IMR-90 (cell line): ENCODE data around the gene RASGRP3. TPM values are rescaled to one million over a fixed set of nuclear protein-coding genes. Genes with fewer than 3 reads are reported as not detected.

ENCODE experiments used
- ATAC-seq: fragments of 200-7000 bp; cut with Tn5 transposase; 2 replicates; pipeline ENCODE4 v1.9.1; 2020; ENCODE audit warnings: low read depth, mild to moderate bottlenecking, moderate library complexity
- BruUV-seq: library from RNA; stranded (reverse); fragments of 400-500 nt; replicated peaks from 2 replicates; lab custom pipeline; 2021; lab: Mats Ljungman, UMichigan
- CTCF ChIA-PET: fragments of 300-600 bp; formaldehyde crosslinking; extraction: SDS; loops from one replicate; lab custom pipeline; 2021; ENCODE audit warnings: antibody characterized with exemption; lab: Yijun Ruan, JAX
- POLR2A ChIA-PET: fragments of 300-600 bp; sonication (Branson Sonifier 250); formaldehyde crosslinking; loops from one replicate; lab custom pipeline; 2022; ENCODE audit warnings: antibody characterized with exemption; ENCODE audit not compliant: unreplicated experiment; lab: Charles Lee
- DNase-seq: peaks from one replicate; pipeline ENCODE4 v3.0.0; 2013
- H2AFZ ChIP-seq: replicated peaks from 2 replicates; pipeline ENCODE3; 2013; ENCODE audit warnings: low read length, mild to moderate bottlenecking; ENCODE audit not compliant: poor library complexity
- H2AK5ac ChIP-seq: 2 replicates; pipeline ENCODE4 v1.6.1; 2013; ENCODE audit warnings: low read depth, low read length, inconsistent platforms
- H2AK9ac ChIP-seq: replicated peaks from 2 replicates; pipeline ENCODE3; 2013; ENCODE audit warnings: mild to moderate bottlenecking, low read depth, low read length, moderate library complexity; ENCODE audit not compliant: poor library complexity
- H2BK120ac ChIP-seq: 2 replicates; pipeline ENCODE4 v1.6.1; 2013; ENCODE audit warnings: low read depth, low read length, inconsistent platforms
- H2BK15ac ChIP-seq: 3 replicates; pipeline ENCODE4 v1.6.1; 2013; ENCODE audit warnings: low read depth, low read length, inconsistent platforms
- H2BK20ac ChIP-seq: 2 replicates; pipeline ENCODE4 v1.6.1; 2013; ENCODE audit warnings: low read depth, mild to moderate bottlenecking, inconsistent platforms, low read length, moderate library complexity
- H2BK5ac ChIP-seq: 2 replicates; pipeline ENCODE4 v1.6.1; 2013; ENCODE audit warnings: mild to moderate bottlenecking, low read depth, low read length, inconsistent platforms; ENCODE audit not compliant: poor library complexity, severe bottlenecking
- H3K14ac ChIP-seq: replicated peaks from 2 replicates; pipeline ENCODE4 v1.6.1; 2013; ENCODE audit warnings: low read depth, low read length, inconsistent platforms
- H3K18ac ChIP-seq: 2 replicates; pipeline ENCODE4 v1.6.1; 2013; ENCODE audit warnings: low read depth, low read length, control low read depth
- H3K23ac ChIP-seq: 2 replicates; pipeline ENCODE4 v1.6.1; 2013; ENCODE audit warnings: low read depth, low read length, inconsistent platforms
- H3K27ac ChIP-seq: 2 replicates; pipeline ENCODE4 v1.5.1; 2013; ENCODE audit warnings: mild to moderate bottlenecking, control low read depth, low read length; ENCODE audit not compliant: insufficient read depth
- H3K27me3 ChIP-seq: 2 replicates; pipeline ENCODE4 v1.6.1; 2013; ENCODE audit warnings: low read length; ENCODE audit not compliant: control insufficient read depth, insufficient read depth
- H3K36me3 ChIP-seq: 2 replicates; pipeline ENCODE4 v1.6.1; 2013; ENCODE audit warnings: low read length, mixed read lengths; ENCODE audit not compliant: control insufficient read depth, insufficient read depth
- H3K4ac ChIP-seq: 2 replicates; pipeline ENCODE4 v1.6.1; 2013; ENCODE audit warnings: low read depth, low read length, inconsistent platforms
- H3K4me1 ChIP-seq: 2 replicates; pipeline ENCODE4 v1.6.1; 2013; ENCODE audit warnings: low read length, mixed read lengths; ENCODE audit not compliant: control insufficient read depth, insufficient read depth
- H3K4me2 ChIP-seq: 2 replicates; pipeline ENCODE4 v1.6.1; 2013; ENCODE audit warnings: low read depth, mild to moderate bottlenecking, control low read depth, low read length, moderate library complexity
- H3K4me3 ChIP-seq: 2 replicates; pipeline ENCODE4 v1.5.1; 2013; ENCODE audit warnings: low read depth, mild to moderate bottlenecking, control low read depth, low read length, moderate library complexity; ENCODE audit not compliant: insufficient read depth
- H3K56ac ChIP-seq: 2 replicates; pipeline ENCODE4 v1.6.1; 2013; ENCODE audit warnings: low read length, inconsistent platforms; ENCODE audit not compliant: insufficient read depth; ENCODE audit errors: extremely low read depth
- H3K79me1 ChIP-seq, 2 experiments: 2 replicates each; pipeline ENCODE4 v1.6.1; 2013; ENCODE audit warnings: low read length in 2 of 2, inconsistent platforms in 1 of 2, low read depth in 1 of 2
- H3K9ac ChIP-seq: 2 replicates; pipeline ENCODE4 v1.6.1; 2013; ENCODE audit warnings: low read depth, low read length, control low read depth
- H3K9me1 ChIP-seq: 2 replicates; pipeline ENCODE4 v1.6.1; 2013; ENCODE audit warnings: low read length, inconsistent platforms; ENCODE audit not compliant: insufficient read depth
- H3K9me3 ChIP-seq: 2 replicates; pipeline ENCODE4 v1.6.1; 2013; ENCODE audit warnings: low read length; ENCODE audit not compliant: control insufficient read depth, insufficient read depth
- H4K20me1 ChIP-seq: 2 replicates; pipeline ENCODE4 v1.6.1; 2013; ENCODE audit warnings: low read length, inconsistent platforms; ENCODE audit not compliant: insufficient read depth
- H4K5ac ChIP-seq: 2 replicates; pipeline ENCODE4 v1.6.1; 2013; ENCODE audit warnings: mild to moderate bottlenecking, low read depth, low read length, control low read depth
- H4K8ac ChIP-seq, 2 experiments: 2 replicates each; pipeline ENCODE4 v1.6.1; 2013; ENCODE audit warnings: low read depth in 2 of 2, low read length in 2 of 2, control low read depth in 1 of 2, inconsistent platforms in 1 of 2
- H4K91ac ChIP-seq: 2 replicates; pipeline ENCODE4 v1.6.1; 2013; ENCODE audit warnings: low read depth, low read length, inconsistent platforms; ENCODE audit not compliant: insufficient read depth
- CEBPB ChIP-seq: IDR thresholded peaks from 2 replicates; pipeline ENCODE4 v1.6.1; 2012; ENCODE audit warnings: low read depth, low read length, improper control_type of control experiment
- CHD1 ChIP-seq: IDR thresholded peaks from 2 replicates; pipeline ENCODE4 v1.6.1; 2012; ENCODE audit warnings: low read depth, low read length, improper control_type of control experiment
- CTCF ChIP-seq: conservative IDR thresholded peaks from 2 replicates; pipeline ENCODE4 v1.5.1; 2012; ENCODE audit warnings: mild to moderate bottlenecking, low read depth, low read length, improper control_type of control experiment
- ELK1 ChIP-seq: fragments of 150-350 bp; IDR thresholded peaks from 2 replicates; pipeline ENCODE4 v1.6.1; 2016; ENCODE audit warnings: low read depth, mild to moderate bottlenecking, low read length, moderate library complexity, borderline replicate concordance
- FOS ChIP-seq: fragments of 150-350 bp; IDR thresholded peaks from 2 replicates; pipeline ENCODE4 v1.6.1; 2016; ENCODE audit warnings: low read depth, low read length
- MAFK ChIP-seq: IDR thresholded peaks from 2 replicates; pipeline ENCODE4 v1.6.1; 2012; ENCODE audit warnings: low read depth, low read length, improper control_type of control experiment
- MAZ ChIP-seq: IDR thresholded peaks from 2 replicates; pipeline ENCODE4 v1.6.1; 2012; ENCODE audit warnings: low read depth, mild to moderate bottlenecking, low read length, improper control_type of control experiment, moderate library complexity, borderline replicate concordance
- MXI1 ChIP-seq: IDR thresholded peaks from 2 replicates; pipeline ENCODE4 v1.6.1; 2012; ENCODE audit warnings: low read depth, mild to moderate bottlenecking, low read length, moderate library complexity, borderline replicate concordance
- NFE2L2 ChIP-seq: fragments of 150-350 bp; IDR thresholded peaks from 2 replicates; pipeline ENCODE4 v1.6.1; 2016; ENCODE audit warnings: low read depth, mild to moderate bottlenecking, low read length
- POLR2A ChIP-seq: IDR thresholded peaks from 2 replicates; pipeline ENCODE4 v1.6.1; 2012; ENCODE audit warnings: mild to moderate bottlenecking, low read depth, low read length
- RAD21 ChIP-seq: IDR thresholded peaks from 2 replicates; pipeline ENCODE4 v1.6.1; 2012; ENCODE audit warnings: low read length, improper control_type of control experiment
- RCOR1 ChIP-seq: IDR thresholded peaks from 2 replicates; pipeline ENCODE4 v1.6.1; 2012; ENCODE audit warnings: mild to moderate bottlenecking, low read length, improper control_type of control experiment; ENCODE audit not compliant: insufficient replicate concordance
- RFX5 ChIP-seq: IDR thresholded peaks from 2 replicates; pipeline ENCODE4 v1.8.0; 2012; ENCODE audit warnings: low read depth, mild to moderate bottlenecking, low read length, moderate library complexity
- SMC3 ChIP-seq: fragments of 150-350 bp; IDR thresholded peaks from 2 replicates; pipeline ENCODE4 v1.6.1; 2016; ENCODE audit warnings: low read depth, mild to moderate bottlenecking, antibody characterized with exemption, low read length, moderate library complexity
- USF2 ChIP-seq: fragments of 150-350 bp; IDR thresholded peaks from 2 replicates; pipeline ENCODE4 v1.6.1; 2017; ENCODE audit warnings: mild to moderate bottlenecking, antibody characterized with exemption, low read length, low read depth
- WGBS, 2 experiments: methylation state at CpG; one replicate each; pipeline versions ENCODE4 v1.1.5 to v1.1.7; 2013; ENCODE audit warnings: missing lambda C conversion rate in 2 of 2; ENCODE audit not compliant: insufficient read length in 1 of 2; ENCODE audit errors: extremely low coverage in 2 of 2; 5-methylcytosine and 5-hydroxymethylcytosine counted together
- dilution Hi-C: fragments of 300-500 bp; cut with HindIII; formaldehyde crosslinking; loops from one replicate; pipeline ENCODE4 v1.14.3; 2018; ENCODE audit warnings: low sequenced_read_pairs; ENCODE audit not compliant: unreplicated experiment
- in situ Hi-C: fragments of 300-500 bp; cut with MboI; formaldehyde crosslinking; loops from 3 replicates; pipeline ENCODE4 v1.14.3; 2019; ENCODE audit warnings: low sequenced_read_pairs, inconsistent platforms, mixed read lengths
- intact Hi-C: fragments of 100-400 bp; cut with micrococcal nuclease; formaldehyde crosslinking; loops from 2 replicates; pipeline ENCODE4 v1.10.0; 2022
- polyA plus RNA-seq, 3 experiments: library from polyadenylated mRNA; depleted of rRNA; stranded (reverse); fragments of >200 nt; gene quantifications; 2 replicates each; pipeline ENCODE4 v1.2.3, GENCODE V29; 2012; ENCODE audit warnings: low replicate concordance in 1 of 3
- total RNA-seq: library from RNA; depleted of rRNA; stranded (reverse); fragments of >200 nt; gene quantifications from 2 replicates; pipeline ENCODE4 v1.2.3, GENCODE V29; 2012

Gene RASGRP3
- total and polyA plus RNA-seq, 2 of the 4 experiments (the other 2 are of a cell fraction), result 1.7 to 3.0 TPM

GRCh38 chr2:33509908-33510585, 33.6 kb downstream of the RASGRP3 start:
- in situ Hi-C loops, result no loop called here
- Histone ChIP-seq H2AK9ac (no peak overlapping the region), H2AK5ac (peak overlapping the region; percentile 41), H3K14ac (no peak overlapping the region), H4K20me1 (no peaks in the 10 kb centered on the region), H3K27me3 (no peaks in the 10 kb centered on the region), H2BK120ac (peak overlapping the region; percentile 65), H3K23ac (no peak overlapping the region), H2BK5ac (peak overlapping the region; percentile 9), H3K18ac (peak overlapping the region; percentile 12; the same call in 1 of the 2 replicates), H3K4me2 (peak overlapping the region; percentile 52), H3K4ac (peak overlapping the region; percentile 62), H3K79me1 (no peaks in the 10 kb centered on the region), H3K9ac (no peak overlapping the region), H3K4me3 (no peak overlapping the region), H2AFZ (no peak overlapping the region), H3K56ac (no peak overlapping the region), H4K8ac (peak overlapping the region in 1 of 2 experiments; percentile 26; a peak in 1 of 4 replicates), H3K36me3 (no peaks in the 10 kb centered on the region), H3K4me1 (peaks cover 4% of the 10 kb centered on the region), H2BK15ac (peak overlapping the region; percentile 32; the same call in 1 of the 3 replicates), H2BK20ac (peak overlapping the region; percentile 77), H3K27ac (no peak overlapping the region), H3K9me3 (no peaks in the 10 kb centered on the region), H4K91ac (peak overlapping the region; percentile 78), H3K9me1 (peaks cover 3% of the 10 kb centered on the region; the same call in 1 of the 2 replicates), H4K5ac (peak overlapping the region; percentile 91)
- peak; percentile 43 for DNase-seq
- dilution Hi-C loops, result no loop called here
- no TSS peak for BruUV-seq
- intact Hi-C loops, result no loop called here
- CTCF ChIA-PET, result interaction anchor here (0.8 kb wide), 1 partner anchor 745 kb away, joined by 4 read pairs; no protein-coding TSS in a partner anchor
- ATAC-seq, result no peak
- 100% methylated on average over 2 of the region's 5 CpGs; no CpG with 5 or more reads in 1 of the 2 experiments for WGBS, 2 experiments
- POLR2A ChIA-PET, result no interaction called here
- TF ChIP-seq MXI1 (no peak), MAZ (no peak), USF2 (no peak), NFE2L2 (no peak), RAD21 (no peak), RCOR1 (no peak), FOS (no peak), SMC3 (no peak), ELK1 (no peak), POLR2A (no peak), CHD1 (no peak), CTCF (no peak), CEBPB (no peak), MAFK (no peak), RFX5 (no peak)
